T follicular helper cell (primary cell): ENCODE measurements around the gene MAP1LC3A.
"Not testable (repeated sequence)": the region's sequence is repeated elsewhere in the genome, so short reads cannot be mapped to it uniquely, and the experiment has no call there.

Experiments
- DNase-seq: peaks from one replicate; pipeline ENCODE4 v3.0.0-alpha.2; 2020; ENCODE audit warnings: low read depth
- total RNA-seq, 2 experiments: gene quantifications; one replicate each; lab custom pipeline; 2026; lab: John Stamatoyannopoulos, UW

MAP1LC3A gene
- total RNA-seq = 2.6 to 5.2 reads per million in 2 experiments

DNA sequence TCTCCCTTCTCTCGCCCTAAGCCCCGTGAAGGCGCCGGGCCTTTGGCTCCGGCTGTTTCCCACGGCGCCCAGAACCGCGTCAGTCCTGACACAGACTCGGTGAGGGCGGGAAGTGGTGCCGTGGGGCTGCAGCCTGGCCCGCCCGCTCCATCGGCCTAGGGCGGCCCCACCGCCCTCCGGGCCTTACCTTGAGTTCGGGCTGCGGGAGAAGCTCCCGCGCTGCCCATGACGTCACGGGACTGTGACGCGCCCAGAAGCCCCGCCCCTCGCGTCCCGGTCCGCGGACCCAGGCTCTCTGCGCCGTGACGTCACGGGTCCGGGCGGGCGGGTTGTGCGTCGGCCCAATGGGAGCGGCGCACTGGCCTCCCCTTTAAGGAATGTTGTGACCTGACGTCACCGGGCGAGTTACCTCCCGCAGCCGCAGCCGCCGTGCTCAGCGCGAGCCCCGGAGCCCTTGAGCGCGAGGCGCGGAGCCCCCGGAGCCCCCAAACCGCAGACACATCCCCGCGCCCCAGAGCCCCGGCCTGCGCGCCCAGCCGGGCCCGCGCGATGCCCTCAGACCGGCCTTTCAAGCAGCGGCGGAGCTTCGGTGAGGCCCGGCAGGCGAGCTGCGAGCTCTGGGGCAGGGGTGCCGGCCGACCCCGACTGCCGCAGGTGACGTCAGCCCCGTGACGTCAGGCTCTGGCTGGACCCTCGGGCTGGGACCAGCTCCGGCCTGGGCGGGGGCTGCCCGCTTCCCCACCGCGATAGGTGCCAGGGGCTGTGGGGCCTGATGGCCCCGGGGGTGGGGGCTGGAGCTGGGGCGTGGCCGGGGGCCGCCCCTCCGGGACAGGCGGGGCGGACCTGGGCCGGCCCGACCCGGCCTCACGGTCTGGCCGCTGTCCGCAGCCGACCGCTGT, at the start of gene MAP1LC3A:
Gene MAP1LC3A, plus strand, starts transcription at position 399 of the 899 bp plus-strand sequence. Its CDS starts 151 bp downstream, at position 550.
- DNase-seq = peak; percentile 97

DNA sequence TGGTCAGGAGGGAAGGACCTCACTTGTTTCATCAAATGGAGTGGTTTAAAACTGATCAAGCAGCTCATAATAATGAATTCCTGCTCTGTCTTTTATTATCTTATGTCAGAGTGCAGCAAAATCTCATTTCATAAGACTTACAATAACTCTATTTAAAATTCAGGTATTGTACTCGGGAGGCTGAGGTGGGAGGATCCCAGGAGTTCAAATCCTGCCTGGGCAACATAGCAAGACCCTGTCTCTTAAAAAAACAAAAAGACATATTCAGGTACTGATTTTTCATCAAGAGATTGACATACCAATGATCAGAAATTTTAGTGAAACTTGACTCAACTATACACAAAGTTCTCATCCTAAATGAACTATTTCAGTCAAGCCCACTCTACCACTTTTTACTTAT, 47.9 kb upstream of the MAP1LC3A start:
- DNase-seq = no peak

DNA sequence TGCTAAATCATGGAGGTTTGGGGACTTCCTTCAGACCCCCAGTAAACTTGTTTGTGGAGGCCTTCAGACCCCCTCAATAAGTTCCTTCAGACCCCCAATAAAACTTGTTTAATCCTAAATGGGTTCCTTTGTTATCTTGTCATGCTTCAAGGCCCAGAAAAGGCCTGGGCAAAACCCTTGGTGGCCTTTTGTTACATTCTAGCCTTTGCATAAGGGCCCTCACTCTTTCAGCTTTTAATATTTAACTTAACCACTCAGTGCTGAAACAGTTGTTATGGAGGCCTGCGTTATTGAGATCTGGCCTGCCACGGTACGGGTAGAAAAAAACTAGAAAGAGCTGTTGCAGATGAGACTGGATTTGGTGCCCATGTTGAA, 46.6 kb upstream of the MAP1LC3A start:
- no peak for DNase-seq

DNA sequence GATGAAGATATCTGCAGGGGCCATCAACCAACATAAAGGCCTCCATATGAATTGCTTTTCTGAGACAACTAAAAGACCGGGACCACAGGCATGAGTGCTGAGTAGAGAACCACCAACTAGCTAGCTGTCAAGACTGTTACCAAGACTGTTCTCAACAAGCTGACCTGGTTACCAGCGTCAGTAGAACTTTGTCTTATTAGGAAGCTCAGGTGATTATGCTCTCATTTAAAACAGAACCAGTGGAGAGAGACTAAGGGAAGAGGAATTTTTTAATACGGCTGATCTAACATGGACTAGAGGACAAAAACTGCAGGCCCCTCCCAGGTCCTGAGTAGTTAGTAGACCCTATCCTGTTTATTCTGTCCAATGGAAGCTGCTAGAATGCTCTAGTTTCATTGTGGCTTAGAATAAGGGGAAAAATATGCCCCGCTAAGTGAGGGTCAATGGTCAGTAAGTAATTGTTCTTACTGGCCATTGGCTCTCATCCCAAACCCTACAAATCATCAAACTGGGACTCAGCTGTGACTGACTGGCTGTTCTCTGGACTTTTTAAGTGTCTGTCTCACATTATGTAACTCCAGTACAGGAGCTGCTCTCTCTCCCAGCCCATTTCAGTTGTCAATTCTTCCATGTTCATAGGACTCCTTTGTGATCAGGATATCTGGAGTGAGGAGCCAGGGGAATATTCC, 46.1 kb upstream of the MAP1LC3A start:
- DNase-seq = no peak

DNA sequence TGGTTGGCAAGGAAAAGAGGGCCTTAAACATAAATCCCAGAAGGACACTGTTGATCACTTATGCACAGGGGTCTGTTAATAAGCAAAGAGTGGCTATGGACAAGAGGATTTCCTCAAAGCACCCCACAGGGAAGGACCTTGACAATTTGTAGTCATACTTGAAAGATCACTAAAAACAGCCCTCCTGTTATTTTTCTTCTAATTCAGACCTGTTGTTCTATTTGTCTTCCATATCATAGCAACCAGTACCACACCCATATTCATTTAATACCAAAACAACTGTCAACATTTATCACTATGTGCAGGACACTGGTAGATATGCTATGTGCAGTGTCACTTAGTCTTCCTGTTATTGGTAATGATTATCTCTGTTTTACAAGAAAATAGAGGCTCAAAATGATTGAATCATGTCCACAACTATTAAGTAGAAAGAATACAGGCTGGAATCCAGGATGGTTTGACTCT, 45.5 kb upstream of the MAP1LC3A start:
- DNase-seq = no peak

DNA sequence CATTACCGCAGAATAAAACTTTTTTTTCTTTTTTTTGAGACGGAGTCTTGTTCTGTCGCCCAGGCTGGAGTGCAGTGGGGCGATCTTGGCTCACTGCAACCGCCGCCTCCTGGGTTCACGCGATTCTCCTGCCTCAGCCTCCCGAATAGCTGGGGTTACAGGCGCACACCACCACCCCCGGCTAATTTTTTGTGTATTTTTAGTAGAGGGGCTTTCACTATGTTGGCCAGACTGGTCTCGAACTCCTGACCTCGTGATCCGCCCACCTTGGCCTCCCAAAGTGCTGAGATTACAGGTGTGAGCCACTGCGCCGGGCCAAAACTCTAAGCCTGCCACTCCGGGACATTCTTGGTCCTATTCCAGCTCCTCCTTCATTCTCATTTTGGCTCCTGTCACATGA, 44.5 kb upstream of the MAP1LC3A start:
- not testable (repeated sequence) for DNase-seq

DNA sequence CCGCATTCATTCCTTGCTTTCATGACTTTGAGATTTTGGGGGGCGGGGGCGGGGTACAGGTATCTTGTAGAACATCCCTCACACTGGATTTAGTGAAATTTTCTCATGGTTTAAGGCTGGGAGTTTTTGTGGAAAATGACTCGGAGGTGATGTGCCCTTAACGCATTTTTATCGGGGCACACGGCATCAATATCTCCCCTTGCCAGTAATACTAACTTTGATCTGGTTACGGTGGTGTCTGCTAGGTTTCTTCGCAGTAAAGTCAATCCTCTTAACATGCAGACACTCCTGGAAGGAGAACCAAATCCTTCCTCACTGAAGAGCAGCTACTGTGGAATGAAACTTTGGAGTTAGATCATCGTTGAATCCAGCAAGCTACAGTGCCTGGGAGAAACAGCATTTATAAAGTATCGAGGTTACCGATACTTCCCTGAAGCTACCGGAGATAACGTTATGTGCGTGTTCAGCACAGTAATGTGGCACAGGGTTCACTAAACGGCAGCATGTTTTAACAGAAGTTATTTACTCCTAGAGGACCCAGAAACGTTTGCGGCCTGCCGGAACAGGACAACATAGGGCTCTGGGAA, 43.5 kb upstream of the MAP1LC3A start:
- DNase-seq = no peak

DNA sequence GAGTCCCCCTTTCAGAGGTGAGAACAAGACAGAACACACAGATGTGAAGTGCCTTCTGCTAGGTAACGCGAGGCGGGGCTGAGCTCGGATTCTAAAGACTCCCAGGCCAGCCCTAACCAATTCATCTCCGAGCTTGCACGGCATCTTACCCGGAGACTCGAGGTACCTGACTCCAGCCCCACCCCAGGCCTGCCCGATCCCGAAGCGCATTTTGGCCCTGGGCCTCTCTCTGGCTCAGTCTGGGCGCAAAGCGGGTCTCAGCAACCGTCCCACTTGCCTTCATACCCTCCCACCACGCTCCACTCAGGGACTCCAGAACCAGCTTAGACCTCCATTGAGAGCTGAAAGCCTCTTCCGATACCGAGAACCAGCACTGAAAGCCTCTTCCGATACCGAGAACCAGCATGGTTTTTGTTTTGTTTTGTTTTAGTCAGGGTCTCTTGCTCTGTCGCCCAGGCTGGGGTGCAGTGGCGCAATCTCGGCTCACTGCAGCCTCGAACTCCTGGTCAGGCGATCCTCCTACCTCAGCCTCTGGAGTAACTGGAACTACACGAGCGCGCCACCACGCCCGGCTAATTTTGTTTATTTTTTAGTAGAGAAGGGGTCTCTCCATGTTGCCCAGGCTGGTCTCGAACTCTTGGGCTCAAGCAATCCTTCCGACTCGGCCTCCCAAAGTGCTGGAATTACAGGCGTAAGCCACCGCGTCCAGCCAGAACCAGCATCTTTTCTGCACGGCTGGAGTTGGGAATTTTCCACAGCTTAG, 42.9 kb upstream of the MAP1LC3A start:
- peak; percentile 56 for DNase-seq

DNA sequence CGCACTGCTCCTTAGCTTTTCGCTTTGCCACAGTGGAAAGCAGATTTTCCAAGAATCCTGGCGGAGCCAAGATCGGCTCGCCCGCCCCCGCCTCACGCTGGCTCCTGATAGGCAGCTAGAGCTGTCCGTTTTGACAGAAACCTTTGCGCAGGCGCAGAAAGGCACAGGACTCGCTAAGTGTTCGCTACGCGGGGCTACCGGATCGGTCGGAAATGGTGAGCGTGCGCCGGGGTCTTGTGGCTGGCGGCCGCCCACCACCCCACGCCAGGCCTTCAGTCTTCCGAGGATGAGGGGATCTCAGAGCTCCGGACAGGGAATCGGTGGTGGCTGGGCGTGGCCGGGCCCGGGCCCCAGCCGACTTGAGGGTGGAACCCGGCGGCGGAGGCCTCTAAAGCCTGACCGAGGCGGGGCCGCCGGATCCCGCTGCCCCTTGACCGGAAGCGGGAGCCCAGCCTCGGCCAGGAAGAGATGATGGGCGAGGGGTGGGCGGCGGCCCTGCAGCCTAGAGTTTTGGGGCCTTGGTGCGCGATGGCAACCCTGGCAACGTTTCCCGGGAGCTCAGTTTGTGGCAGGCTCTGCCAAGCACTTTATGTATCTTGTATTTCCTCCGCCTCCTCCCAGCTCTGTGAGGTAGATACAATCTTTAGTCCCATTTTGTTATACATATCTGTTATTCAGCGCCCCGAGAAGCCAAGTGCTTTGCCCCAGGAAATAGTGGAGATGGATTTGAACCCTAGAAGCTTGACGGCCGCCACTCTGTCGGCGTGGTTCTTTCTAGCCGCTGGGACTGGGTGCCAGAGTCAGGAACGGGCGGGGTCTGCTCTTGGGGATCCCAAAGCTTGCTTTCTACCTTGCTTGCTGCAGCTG, 42.0 kb upstream of the MAP1LC3A start, which contains the start of gene DYNLRB1:
Gene DYNLRB1, plus strand, starts transcription at position 176 of the 867 bp plus-strand sequence. Its CDS starts 37 bp downstream, at position 213.
- peak; percentile 92 for DNase-seq

DNA sequence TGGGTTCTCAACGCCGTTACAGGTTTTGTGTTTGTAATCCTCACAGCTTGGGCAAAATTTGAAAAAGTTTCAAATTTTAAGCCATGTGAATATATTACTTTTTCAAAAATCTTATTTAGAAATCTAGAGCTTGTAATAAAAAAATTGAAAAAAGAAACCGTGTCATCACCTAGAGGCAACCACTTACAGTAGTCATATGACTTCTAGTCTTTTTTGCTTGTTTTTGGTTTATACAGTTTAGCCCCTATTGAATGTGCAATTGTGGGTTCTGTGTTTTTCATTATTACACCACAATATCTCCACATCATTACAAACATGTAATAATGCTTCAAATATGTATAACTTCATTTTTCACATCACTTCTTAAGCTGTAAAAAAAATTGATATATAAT, 41.4 kb upstream of the MAP1LC3A start:
- DNase-seq = no peak

DNA sequence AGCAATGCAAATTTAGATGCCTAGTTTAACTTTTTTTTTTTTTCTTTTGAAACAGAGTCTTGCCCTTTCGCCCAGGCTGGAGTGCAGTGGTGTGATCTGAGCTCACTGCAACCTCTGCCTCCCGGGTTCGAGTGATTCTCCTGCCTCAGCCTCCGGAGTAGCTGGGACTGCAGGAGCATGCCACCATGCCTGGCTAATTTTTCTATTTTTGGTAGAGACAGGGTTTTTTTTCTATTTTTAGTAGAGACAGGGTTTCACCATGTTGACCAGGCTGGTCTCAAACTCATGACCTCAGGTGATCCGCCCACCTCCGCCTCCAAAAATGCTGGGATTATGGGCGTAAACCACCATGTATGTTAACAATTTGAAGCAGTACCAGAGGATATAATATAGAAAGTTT, 39.7 kb upstream of the MAP1LC3A start:
- DNase-seq = not testable (repeated sequence)

DNA sequence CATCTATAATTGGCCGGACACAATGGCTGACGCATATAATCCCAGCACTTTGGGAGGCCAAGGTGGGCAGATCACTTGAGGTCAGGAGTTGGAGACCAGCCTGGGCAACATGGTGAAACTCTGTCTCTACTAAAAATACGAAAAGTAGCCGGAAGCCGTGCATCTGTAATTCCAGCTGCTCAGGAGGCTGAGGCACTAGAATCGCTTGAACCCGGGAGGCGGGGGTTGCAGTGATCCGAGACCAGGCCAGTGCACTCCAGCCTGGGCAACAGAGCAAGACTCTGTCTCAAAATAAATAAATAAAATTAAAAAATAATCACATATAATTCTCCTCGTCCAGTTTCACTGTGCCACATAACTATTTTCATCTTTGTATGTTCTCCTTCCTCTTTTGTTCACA, 38.7 kb upstream of the MAP1LC3A start:
- not testable (repeated sequence) for DNase-seq

DNA sequence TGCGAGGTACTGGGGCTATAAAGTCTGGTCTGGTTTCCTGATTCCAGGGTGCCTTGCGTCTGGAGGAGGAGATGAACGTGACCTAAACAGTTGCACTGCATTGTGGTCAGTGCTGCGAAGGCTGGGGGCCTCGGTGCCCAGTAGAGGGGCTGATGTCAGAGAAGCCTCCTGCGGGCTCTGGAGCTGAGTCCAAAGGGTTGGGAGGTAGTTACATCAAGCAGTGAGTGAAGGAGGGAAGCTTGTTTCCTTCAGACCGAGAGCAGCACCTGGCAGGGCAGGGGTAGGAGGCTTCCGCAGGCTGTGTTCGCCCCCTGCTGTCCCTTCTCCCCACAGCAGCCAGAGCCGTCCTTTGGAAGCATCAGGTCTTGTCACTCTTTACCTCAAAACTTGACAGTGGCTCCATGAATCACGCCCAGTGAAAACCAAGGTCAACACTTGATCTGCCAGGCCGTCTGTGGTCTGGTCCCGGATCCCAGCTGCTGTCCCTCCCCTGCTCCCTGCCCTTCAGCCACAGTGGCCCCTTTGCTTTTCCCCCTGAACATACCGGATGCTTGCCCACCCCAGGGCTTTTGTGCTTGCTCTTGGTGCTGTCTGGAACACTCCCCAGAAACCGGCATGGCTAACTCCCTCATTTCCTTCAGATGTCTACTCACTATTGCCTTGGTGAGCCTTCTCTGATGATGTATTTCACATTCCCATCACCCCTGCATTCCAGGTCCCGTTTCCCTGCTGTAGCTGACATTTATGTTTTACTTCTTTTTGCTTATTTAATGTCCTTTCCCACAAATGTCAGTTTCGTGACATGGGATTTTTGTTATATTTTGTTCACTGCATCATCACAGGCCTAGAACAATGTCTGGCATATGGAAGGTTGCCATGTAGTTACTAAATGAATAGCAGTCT, 35.3 kb upstream of the MAP1LC3A start:
- no peak for DNase-seq

DNA sequence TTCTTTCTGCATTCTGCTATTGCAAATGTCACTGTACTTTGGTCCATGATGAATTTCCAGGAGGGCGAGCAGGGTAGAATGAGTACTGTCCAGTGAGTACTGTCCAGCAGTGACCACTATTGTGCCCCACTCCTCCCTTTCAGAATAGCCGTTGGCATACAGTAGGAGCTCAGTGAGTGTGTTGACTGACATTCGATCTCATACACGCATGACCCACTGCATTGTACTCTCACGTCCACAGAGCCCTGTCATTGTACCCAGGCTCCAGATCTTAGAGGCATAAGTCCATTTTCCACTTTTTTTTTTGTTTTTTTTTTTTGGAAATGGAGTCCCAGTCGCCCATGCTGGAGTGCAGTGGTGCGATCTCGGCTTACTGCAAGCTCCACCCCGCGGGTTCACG, 34.1 kb upstream of the MAP1LC3A start:
- no peak for DNase-seq

DNA sequence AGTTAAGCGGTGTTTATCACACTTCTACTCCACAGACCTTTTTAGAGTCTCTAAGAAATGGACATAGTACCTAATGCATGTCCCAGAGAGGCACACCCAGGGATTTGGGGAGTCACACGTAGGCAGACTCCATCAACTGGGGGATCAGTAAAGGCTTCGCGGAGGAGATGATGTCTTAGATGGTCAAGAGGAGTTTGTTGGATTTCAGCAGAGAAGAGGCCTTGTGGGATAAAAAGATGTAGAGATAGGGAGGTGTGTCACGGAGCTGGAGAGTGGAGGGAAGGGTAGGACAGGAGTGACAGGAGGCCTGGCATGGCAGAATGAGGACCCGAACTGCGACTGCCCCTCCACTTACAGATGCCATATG, 33.2 kb upstream of the MAP1LC3A start:
- DNase-seq = no peak

DNA sequence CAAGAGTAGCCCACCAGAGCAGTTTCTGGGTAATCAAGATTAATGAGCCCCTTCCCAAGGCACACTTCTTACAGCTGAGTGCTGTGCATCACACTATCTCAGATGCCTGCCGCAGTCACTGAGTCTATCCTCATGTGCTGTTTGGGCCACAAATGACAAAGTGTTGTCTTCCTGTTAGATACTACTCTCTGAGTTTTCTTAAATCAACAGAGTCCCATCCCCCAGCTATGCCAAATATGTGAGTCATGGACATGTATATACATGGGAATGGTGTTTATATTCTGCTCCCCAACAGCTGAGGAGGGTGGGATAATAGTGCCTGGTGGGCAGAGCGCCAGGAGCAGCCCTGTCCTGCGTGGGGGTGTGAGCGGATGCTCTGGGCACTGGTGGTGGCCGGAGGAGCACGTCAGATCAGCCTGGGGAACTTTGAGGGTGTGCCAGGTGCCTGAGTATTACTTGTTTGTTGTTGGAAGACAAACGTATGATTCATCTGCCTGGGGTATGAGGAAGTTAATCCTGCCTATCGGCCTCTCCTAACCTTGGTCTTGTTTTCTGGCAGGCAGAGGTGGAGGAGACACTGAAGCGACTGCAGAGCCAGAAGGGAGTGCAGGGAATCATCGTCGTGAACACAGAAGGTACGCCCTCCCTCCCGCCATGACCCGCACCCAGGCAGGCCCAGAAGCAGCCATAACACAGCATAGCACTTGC, 32.7 kb upstream of the MAP1LC3A start:
- DNase-seq = no peak

DNA sequence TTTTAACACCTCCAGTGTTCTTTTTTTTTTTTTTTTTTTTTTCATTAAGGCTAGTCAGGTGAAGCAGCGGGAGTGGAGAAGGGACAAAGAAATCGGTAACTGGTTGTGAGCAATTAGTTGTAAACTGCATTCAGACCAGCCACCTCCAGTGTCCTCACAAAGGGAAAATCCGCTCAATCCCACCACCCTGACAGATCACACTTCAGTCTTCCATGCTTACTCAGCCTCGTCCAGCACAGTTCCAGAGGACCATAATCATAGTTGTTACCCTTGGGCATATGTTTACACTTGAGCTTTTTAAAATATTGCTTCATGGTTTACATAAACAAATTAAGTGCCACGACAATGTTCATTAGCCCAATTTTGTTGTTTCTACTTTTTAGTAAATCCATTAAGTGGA, 32.1 kb upstream of the MAP1LC3A start:
- DNase-seq = no peak

DNA sequence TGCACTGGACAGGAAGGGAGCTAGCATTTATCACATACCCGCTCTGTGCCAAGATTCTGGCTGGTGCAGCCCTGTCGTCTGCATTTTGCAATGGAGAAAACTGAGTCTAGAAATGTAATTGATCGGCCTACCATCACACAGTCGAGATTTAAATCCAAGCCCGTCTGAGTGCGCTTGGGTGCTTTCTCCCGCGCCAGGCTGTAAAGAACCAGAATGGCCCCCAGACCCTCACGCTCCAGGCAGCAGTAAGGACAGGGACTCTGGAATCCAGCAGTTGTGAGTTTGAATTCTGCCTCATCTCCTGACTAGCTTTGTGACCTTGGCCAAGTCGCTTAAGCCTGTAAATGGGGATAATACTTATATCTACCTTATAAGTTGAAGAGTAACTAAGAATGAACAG, 31.5 kb upstream of the MAP1LC3A start:
- no peak for DNase-seq

DNA sequence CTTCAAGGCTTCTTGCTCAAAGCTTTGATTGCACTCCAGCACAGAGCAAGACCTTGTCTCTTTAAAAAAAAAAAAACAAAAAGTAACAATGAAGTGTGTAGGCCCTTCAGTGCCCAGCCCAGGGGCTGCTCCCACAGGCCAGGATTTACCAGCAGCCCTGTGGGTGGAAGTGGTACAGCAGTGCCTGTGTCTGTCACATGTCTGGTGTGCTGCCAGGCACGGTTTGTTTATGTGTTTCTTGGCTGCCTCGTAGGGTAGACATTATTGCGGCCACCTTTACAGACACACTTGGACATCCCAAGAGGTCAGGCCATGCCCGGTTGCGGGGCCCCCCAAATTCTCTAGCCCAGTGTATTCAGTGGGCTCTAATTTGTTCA, 29.6 kb upstream of the MAP1LC3A start:
- no peak for DNase-seq
